ENCODE data around the gene CRYBA4.

- TF ChIP-seq CTCF (IDR thresholded peaks at IDR 0.05): no peak
- no peak for TF ChIP-seq POLR2A (IDR thresholded peaks at IDR 0.05)
- TF ChIP-seq EP300 (IDR thresholded peaks at IDR 0.05): no peak
Observed at GRCh38 chr22:26624803-26625202, 3.0 kb downstream of the CRYBA4 start.
